NB4 (cell line): ENCODE measurements around the gene NEK11.

Experiments
- CTCF ChIP-seq: IDR thresholded peaks from one replicate; pipeline ENCODE4 v1.5.1; 2012; ENCODE audit warnings: low read depth, low read length
- MAX ChIP-seq: IDR thresholded peaks from 2 replicates; pipeline ENCODE4 v1.6.1; 2011; ENCODE audit warnings: low read depth, low read length
- MYC ChIP-seq: IDR thresholded peaks from 2 replicates; pipeline ENCODE4 v1.6.1; 2011; ENCODE audit warnings: low read depth, low read length
- POLR2A ChIP-seq: IDR thresholded peaks from 2 replicates; pipeline ENCODE4 v1.6.1; 2011; ENCODE audit warnings: mild to moderate bottlenecking; ENCODE audit not compliant: insufficient read length; ENCODE audit errors: extremely low read depth

DNA sequence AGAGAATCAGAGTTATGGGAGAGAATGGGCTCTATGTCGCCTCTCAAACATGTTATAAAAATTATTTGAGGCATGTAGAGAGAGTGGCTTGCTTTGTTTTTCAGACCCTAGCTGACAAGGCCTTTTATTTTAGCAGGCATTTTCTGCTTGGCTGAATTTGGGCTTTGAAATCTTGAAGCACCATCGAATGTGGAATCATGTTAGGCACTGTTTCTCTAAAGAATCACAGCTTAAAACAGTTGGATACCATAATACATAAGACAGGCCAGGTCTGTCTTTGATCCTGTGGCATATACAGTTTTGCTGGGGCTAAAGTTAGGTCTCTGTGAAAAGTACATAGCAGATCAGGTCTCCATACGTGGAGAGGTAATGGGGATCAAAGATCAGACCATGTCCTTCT lies 142.7 kb downstream of the NEK11 start:
- TF ChIP-seq CTCF (no peak), MAX (no peak), POLR2A (no peak), MYC (no peak)
